ENCODE measurements around the gene GPAT3. TPM values are rescaled to one million over a fixed set of nuclear protein-coding genes. Genes with fewer than 3 reads are reported as not detected.

GPAT3 gene
- total RNA-seq, 4 donors from 2014 or later, result 38.3 to 73.5 (median 62.9) TPM

GRCh38 chr4:83613023-83613422 lies 77.1 kb downstream of the GPAT3 start:
- Histone ChIP-seq H3K4me3 (replicated peaks in 1 of 3) (no peak overlapping the region), H3K9me3 (no peaks in the 10 kb centered on the region), H3K36me3 (no peaks in the 10 kb centered on the region), H3K27ac (no peak overlapping the region), H3K27me3 (no peaks in the 10 kb centered on the region), H3K4me1 (peaks cover 9 to 10% of the 10 kb centered on the region in 2 donors)
- intact Hi-C loops (cut with DNase I), result no loop called here
- TF ChIP-seq CTCF (IDR thresholded peaks at IDR 0.05) (no peak), POLR2A (IDR thresholded peaks at IDR 0.05) (no peak)
- no peak for DNase-seq

GRCh38 chr4:83613994-83614393 lies 78.1 kb downstream of the GPAT3 start:
- no peak overlapping the region for H3K4me3 ChIP-seq (replicated peaks in 1 of 3)

GRCh38 chr4:83616252-83616651 lies 80.3 kb downstream of the GPAT3 start:
- no peaks in the 10 kb centered on the region for H3K27me3 ChIP-seq
- no peak overlapping the region for H3K4me3 ChIP-seq (replicated peaks in 1 of 3)
- peak overlapping the region in 1 of 3 donors; percentile 100 for H3K27ac ChIP-seq
- H3K9me3 ChIP-seq, result no peaks in the 10 kb centered on the region
- WGBS, 2 donors, result 0 to 56% methylated on average over 1 of the region's 1 CpG
- intact Hi-C loops (cut with DNase I), result no loop called here
- no peak for DNase-seq
- no peaks in the 10 kb centered on the region for H3K36me3 ChIP-seq
- H3K4me1 ChIP-seq, result peaks cover 21 to 25% of the 10 kb centered on the region in 2 donors
- no peak for TF ChIP-seq CTCF (IDR thresholded peaks at IDR 0.05)
- no peak for TF ChIP-seq POLR2A (IDR thresholded peaks at IDR 0.05)

More at GRCh38 chr4:83613994-83614393, 78.1 kb downstream of the GPAT3 start:
- TF ChIP-seq CTCF (IDR thresholded peaks at IDR 0.05) (no peak), POLR2A (IDR thresholded peaks at IDR 0.05) (no peak)
- 94 to 96% methylated on average over 4 of the region's 4 CpGs for WGBS, 2 donors
- H3K36me3 ChIP-seq, result no peaks in the 10 kb centered on the region
- intact Hi-C loops (cut with DNase I), result no loop called here
- DNase-seq, result no peak
- H3K27me3 ChIP-seq, result no peaks in the 10 kb centered on the region
- H3K9me3 ChIP-seq, result no peaks in the 10 kb centered on the region
- no peak overlapping the region for H3K27ac ChIP-seq
- H3K4me1 ChIP-seq, result peaks cover 12 to 15% of the 10 kb centered on the region in 2 donors

GRCh38 chr4:83617371-83618035 lies 81.6 kb downstream of the GPAT3 start:
- H3K36me3 ChIP-seq, result no peaks in the 10 kb centered on the region
- intact Hi-C loops (cut with DNase I), result no loop called here
- no peaks in the 10 kb centered on the region for H3K27me3 ChIP-seq
- peaks cover 21 to 25% of the 10 kb centered on the region in 2 donors for H3K4me1 ChIP-seq
- no peak for DNase-seq
- 73 to 76% methylated on average over 6 of the region's 6 CpGs for WGBS, 2 donors
- TF ChIP-seq POLR2A (IDR thresholded peaks at IDR 0.05) (no peak), CTCF (IDR thresholded peaks at IDR 0.05) (no peak)
- no peaks in the 10 kb centered on the region for H3K9me3 ChIP-seq
- peak overlapping the region; percentile 90 to 100 (median 96) for H3K27ac ChIP-seq
- no peak overlapping the region for H3K4me3 ChIP-seq (replicated peaks in 1 of 3)

- H3K27me3 ChIP-seq, result no peaks in the 10 kb centered on the region
Measured at GRCh38 chr4:83618431-83618830, 82.5 kb downstream of the GPAT3 start.

More at GRCh38 chr4:83618431-83618830, 82.5 kb downstream of the GPAT3 start:
- Histone ChIP-seq H3K36me3 (no peaks in the 10 kb centered on the region), H3K4me1 (peaks cover 21 to 25% of the 10 kb centered on the region in 2 donors), H3K27ac (peak overlapping the region; percentile 95 to 100 (median 96)), H3K4me3 (replicated peaks in 1 of 3) (no peak overlapping the region), H3K9me3 (no peaks in the 10 kb centered on the region)
- DNase-seq, result peak; percentile 78 to 82
- TF ChIP-seq POLR2A (IDR thresholded peaks at IDR 0.05) (peak in 1 of 2 donors; percentile 64), CTCF (IDR thresholded peaks at IDR 0.05) (no peak)
- intact Hi-C loops (cut with DNase I), result no loop called here
- WGBS, 2 donors, result 7 to 17% methylated on average over 4 of the region's 4 CpGs
